A673 (cell line): ENCODE measurements around the gene DMD.

Experiments
- EZH2 ChIP-seq: fragments of 200-600 bp; sonication (generic); IDR thresholded peaks from 2 replicates; pipeline ENCODE4 v1.6.1; 2017; ENCODE audit warnings: borderline replicate concordance, low read depth, mild to moderate bottlenecking, mixed read lengths, antibody characterized with exemption, low read length; ENCODE audit not compliant: poor library complexity, severe bottlenecking
- TF ChIP-seq, protein P1 (sequence below): fragments of 300-800, 200-600 bp; sonication (generic); conservative IDR thresholded peaks from 2 replicates; pipeline ENCODE4 v1.5.1; 2017; ENCODE audit warnings: low read depth, mild to moderate bottlenecking, antibody characterized with exemption, low read length, moderate library complexity, mixed read lengths

DNA sequence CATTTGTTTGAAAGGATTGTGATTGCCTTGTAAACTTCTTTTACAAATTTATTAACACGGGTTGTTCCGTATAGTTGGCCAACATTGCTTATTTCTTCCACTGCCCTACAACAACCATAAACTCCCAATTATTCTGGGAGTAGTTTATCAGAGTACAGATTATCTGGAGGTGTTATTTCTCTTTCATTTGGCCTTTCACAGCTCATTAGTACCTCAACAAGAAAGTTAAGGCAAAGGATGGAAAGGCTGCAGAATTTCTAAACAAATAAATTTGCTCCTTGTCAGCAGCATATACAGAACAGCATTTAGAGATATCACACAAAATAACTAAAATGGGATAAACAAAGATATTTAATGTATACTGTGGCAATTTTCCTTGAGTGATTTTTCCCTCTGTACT is 548.8 kb downstream of the DMD start:
- TF ChIP-seq, protein P1, sequence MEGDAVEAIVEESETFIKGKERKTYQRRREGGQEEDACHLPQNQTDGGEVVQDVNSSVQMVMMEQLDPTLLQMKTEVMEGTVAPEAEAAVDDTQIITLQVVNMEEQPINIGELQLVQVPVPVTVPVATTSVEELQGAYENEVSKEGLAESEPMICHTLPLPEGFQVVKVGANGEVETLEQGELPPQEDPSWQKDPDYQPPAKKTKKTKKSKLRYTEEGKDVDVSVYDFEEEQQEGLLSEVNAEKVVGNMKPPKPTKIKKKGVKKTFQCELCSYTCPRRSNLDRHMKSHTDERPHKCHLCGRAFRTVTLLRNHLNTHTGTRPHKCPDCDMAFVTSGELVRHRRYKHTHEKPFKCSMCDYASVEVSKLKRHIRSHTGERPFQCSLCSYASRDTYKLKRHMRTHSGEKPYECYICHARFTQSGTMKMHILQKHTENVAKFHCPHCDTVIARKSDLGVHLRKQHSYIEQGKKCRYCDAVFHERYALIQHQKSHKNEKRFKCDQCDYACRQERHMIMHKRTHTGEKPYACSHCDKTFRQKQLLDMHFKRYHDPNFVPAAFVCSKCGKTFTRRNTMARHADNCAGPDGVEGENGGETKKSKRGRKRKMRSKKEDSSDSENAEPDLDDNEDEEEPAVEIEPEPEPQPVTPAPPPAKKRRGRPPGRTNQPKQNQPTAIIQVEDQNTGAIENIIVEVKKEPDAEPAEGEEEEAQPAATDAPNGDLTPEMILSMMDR, result no peak
- no peak for TF ChIP-seq EZH2
